Astrocyte of the cerebellum (primary cell): ENCODE data around the gene ARHGAP42.

Experiments
- DNase-seq: peaks from one replicate; pipeline ENCODE4 v3.0.0-alpha.2; 2011; ENCODE audit warnings: low read depth
- H3K4me3 ChIP-seq: 2 replicates; pipeline ENCODE4 v1.5.1; 2011; ENCODE audit warnings: mild to moderate bottlenecking, low read depth, low read length, moderate library complexity
- in situ Hi-C: cut with HindIII; loops from 2 replicates; pipeline ENCODE4 v1.10.0; 2017; ENCODE audit warnings: low sequenced_read_pairs
- TF ChIP-seq, protein P1 (sequence below): IDR thresholded peaks from 2 replicates; pipeline ENCODE4 v1.5.1; 2012; ENCODE audit warnings: low read length, low read depth, moderate library complexity, mild to moderate bottlenecking; ENCODE audit errors: missing control alignments

ARHGAP42 gene

DNA sequence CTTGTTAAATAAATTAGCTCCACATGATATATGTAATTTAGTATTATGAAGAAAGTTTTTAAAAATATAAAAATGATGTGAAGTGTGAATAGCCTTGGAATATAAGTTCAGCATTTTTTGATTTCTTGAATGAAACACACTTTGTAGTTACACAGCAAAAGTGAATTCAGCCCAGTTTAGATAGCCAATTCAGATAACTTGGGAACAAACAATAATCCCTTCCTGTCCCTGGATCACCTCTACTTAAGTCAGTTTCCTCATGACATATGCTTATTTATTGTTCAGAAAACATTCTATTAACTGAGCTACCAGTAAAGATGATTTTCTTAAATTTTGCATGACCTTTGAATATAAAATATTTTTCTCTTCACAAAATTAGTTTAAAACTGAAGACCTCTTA is 335.2 kb downstream of the ARHGAP42 start:
- no peak overlapping the region for H3K4me3 ChIP-seq
- no peak for DNase-seq
- in situ Hi-C loops = no loop called here
- TF ChIP-seq, protein P1, sequence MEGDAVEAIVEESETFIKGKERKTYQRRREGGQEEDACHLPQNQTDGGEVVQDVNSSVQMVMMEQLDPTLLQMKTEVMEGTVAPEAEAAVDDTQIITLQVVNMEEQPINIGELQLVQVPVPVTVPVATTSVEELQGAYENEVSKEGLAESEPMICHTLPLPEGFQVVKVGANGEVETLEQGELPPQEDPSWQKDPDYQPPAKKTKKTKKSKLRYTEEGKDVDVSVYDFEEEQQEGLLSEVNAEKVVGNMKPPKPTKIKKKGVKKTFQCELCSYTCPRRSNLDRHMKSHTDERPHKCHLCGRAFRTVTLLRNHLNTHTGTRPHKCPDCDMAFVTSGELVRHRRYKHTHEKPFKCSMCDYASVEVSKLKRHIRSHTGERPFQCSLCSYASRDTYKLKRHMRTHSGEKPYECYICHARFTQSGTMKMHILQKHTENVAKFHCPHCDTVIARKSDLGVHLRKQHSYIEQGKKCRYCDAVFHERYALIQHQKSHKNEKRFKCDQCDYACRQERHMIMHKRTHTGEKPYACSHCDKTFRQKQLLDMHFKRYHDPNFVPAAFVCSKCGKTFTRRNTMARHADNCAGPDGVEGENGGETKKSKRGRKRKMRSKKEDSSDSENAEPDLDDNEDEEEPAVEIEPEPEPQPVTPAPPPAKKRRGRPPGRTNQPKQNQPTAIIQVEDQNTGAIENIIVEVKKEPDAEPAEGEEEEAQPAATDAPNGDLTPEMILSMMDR = no peak

- TF ChIP-seq, protein P1 = no peak
- in situ Hi-C loops = no loop called here
- H3K4me3 ChIP-seq = no peak overlapping the region
- DNase-seq = no peak
Measured at GRCh38 chr11:101028644-101029043, 341.6 kb downstream of the ARHGAP42 start.

DNA sequence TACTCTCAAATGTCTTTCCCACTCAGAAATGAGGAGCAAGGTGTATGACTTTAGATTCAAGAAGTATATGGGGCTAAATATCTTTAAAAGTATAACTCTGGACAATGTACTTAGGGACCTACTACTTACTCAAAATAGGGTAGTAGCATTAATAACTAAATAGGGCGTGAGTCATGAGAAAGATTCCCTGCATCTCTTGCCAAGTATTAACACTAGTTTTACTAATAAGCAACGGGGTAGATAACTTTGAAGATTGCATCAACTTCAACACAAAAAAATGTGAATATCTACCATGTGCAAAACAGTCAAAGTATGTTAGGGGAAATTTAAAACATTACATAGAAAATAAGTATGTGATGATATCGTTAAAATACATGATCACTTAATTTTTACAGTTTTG is 342.9 kb downstream of the ARHGAP42 start:
- TF ChIP-seq, protein P1 = no peak
- in situ Hi-C loops = no loop called here
- no peak overlapping the region for H3K4me3 ChIP-seq
- DNase-seq = no peak

- TF ChIP-seq, protein P1 = no peak
- in situ Hi-C loops = no loop called here
- DNase-seq = no peak
Measured at GRCh38 chr11:101030692-101031091, 343.6 kb downstream of the ARHGAP42 start.

GRCh38 chr11:101031713-101032112 is 344.6 kb downstream of the ARHGAP42 start:
- DNase-seq = no peak
- no peak overlapping the region for H3K4me3 ChIP-seq
- in situ Hi-C loops = no loop called here
- TF ChIP-seq, protein P1 = no peak

More at GRCh38 chr11:101030692-101031091, 343.6 kb downstream of the ARHGAP42 start:
- H3K4me3 ChIP-seq = no peak overlapping the region

- H3K4me3 ChIP-seq = no peak overlapping the region
- in situ Hi-C loops = no loop called here
- TF ChIP-seq, protein P1 = no peak
- DNase-seq = no peak
Measured at GRCh38 chr11:101032991-101033390, 345.9 kb downstream of the ARHGAP42 start.

- in situ Hi-C loops = no loop called here
- H3K4me3 ChIP-seq = no peak overlapping the region
- TF ChIP-seq, protein P1 = no peak
- peak; percentile 16 for DNase-seq
Measured at GRCh38 chr11:101034076-101034475, 347.0 kb downstream of the ARHGAP42 start.
